LNCAP (cell line): ENCODE results near the gene MAST2.

Source experiments
- CTCF ChIP-seq: fragments of 450-650 bp; IDR thresholded peaks from 2 replicates; pipeline ENCODE4 v1.5.1; 2017; ENCODE audit warnings: mild to moderate bottlenecking

The MAST2 gene

GRCh38 chr1:45960930-45961715 is 157.7 kb downstream of the MAST2 start:
- TF ChIP-seq CTCF: no peak

GRCh38 chr1:45968941-45969666 is 165.7 kb downstream of the MAST2 start:
- no peak for TF ChIP-seq CTCF

GRCh38 chr1:45969866-45970265 is 166.5 kb downstream of the MAST2 start:
- no peak for TF ChIP-seq CTCF

GRCh38 chr1:45971335-45971734 is 167.9 kb downstream of the MAST2 start:
- TF ChIP-seq CTCF: no peak

- TF ChIP-seq CTCF: no peak
Measured at GRCh38 chr1:45971922-45972531, 168.6 kb downstream of the MAST2 start.

- no peak for TF ChIP-seq CTCF
Measured at GRCh38 chr1:45972621-45973020, 169.2 kb downstream of the MAST2 start.

GRCh38 chr1:45973121-45973520 is 169.7 kb downstream of the MAST2 start:
- TF ChIP-seq CTCF: no peak
